COR-L47 (cell line): ENCODE results near the gene WNT2B.

Experiments used
- DNase-seq: peaks from one replicate; lab custom pipeline; 2025; lab: John Stamatoyannopoulos, UW

The WNT2B gene

GRCh38 chr1:112575154-112575804 is 66.5 kb downstream of the WNT2B start:
- DNase-seq, result no peak

DNA sequence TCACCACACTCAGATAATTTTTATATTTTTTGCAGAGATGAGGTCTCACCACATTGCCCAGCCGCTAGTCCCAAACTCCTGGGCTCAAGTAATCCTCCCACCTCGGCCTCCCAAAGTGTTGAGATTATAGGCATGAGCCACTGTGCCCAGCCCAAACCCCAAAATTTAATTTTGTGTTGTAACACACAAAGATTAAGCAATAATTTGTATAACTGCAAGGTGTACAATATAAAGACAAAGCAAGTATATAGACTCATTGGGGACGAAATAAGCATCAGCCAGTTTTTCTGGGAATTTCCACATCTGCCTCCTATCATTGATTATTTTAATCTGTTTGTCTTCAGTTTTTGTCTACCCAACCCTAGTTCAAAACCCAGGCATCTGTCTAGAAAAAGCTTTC is 67.5 kb downstream of the WNT2B start:
- no peak for DNase-seq
